WTC11 (cell line): ENCODE measurements around the gene RENBP. TPM values are rescaled to one million over a fixed set of nuclear protein-coding genes. Genes with fewer than 3 reads are reported as not detected.

Experiments
- ATAC-seq: fragments of 200-7000 bp; cut with Tn5 transposase; 2 replicates; pipeline ENCODE4 v1.10.0; 2021; ENCODE audit warnings: mild to moderate bottlenecking, moderate library complexity
- CTCF ChIA-PET: fragments of 300-600 bp; sonication (Branson Sonifier 250); formaldehyde crosslinking; loops from one replicate; lab custom pipeline; 2021; ENCODE audit warnings: antibody characterized with exemption; lab: Charles Lee
- POLR2A ChIA-PET: fragments of 350-600 bp; sonication (Branson Sonifier 250); formaldehyde crosslinking; loops from one replicate; lab custom pipeline; 2021; ENCODE audit warnings: antibody characterized with exemption; lab: Charles Lee
- DNase-seq: peaks from one replicate; pipeline ENCODE4 v3.0.0; 2021; ENCODE audit warnings: low spot score
- H3K27ac Mint-ChIP-seq: 2 replicates; pipeline ENCODE4 v1.8.0; 2021; ENCODE audit warnings: mixed read lengths
- H3K27me3 Mint-ChIP-seq: 2 replicates; pipeline ENCODE4 v1.8.0; 2021; ENCODE audit warnings: low read depth, mild to moderate bottlenecking, moderate library complexity, mixed read lengths
- H3K36me3 Mint-ChIP-seq: 2 replicates; pipeline ENCODE4 v1.8.0; 2021; ENCODE audit warnings: mixed read lengths
- H3K4me1 Mint-ChIP-seq: 2 replicates; pipeline ENCODE4 v1.8.0; 2022; ENCODE audit warnings: mixed read lengths
- H3K4me3 Mint-ChIP-seq: 2 replicates; pipeline ENCODE4 v1.8.0; 2021; ENCODE audit warnings: mild to moderate bottlenecking, moderate library complexity, mixed read lengths
- H3K9me3 Mint-ChIP-seq: 2 replicates; pipeline ENCODE4 v1.8.0; 2021; ENCODE audit warnings: mixed read lengths
- ATF6 ChIP-seq: sonication (generic); formaldehyde crosslinking; IDR thresholded peaks from 2 replicates; pipeline ENCODE4 v1.8.1; 2023; ENCODE audit warnings: mild to moderate bottlenecking, missing genetic modification reagents
- CDX4 ChIP-seq: fragments of 250-450 bp; sonication (Bioruptor Pico); IDR thresholded peaks from 2 replicates; pipeline ENCODE4 v1.9.0; 2021; ENCODE audit warnings: moderate library complexity, mild to moderate bottlenecking, inconsistent platforms, borderline replicate concordance
- CTCF ChIP-seq: fragments of 200-600 bp; IDR thresholded peaks from 2 replicates; pipeline ENCODE4 v1.8.0; 2022; ENCODE audit warnings: antibody characterized with exemption
- FOXK1 ChIP-seq: sonication (generic); formaldehyde crosslinking; IDR thresholded peaks from 2 replicates; pipeline ENCODE4 v1.8.0; 2022; ENCODE audit warnings: mild to moderate bottlenecking, moderate library complexity, missing genetic modification reagents
- FOXP1 ChIP-seq: sonication (generic); formaldehyde crosslinking; IDR thresholded peaks from 2 replicates; pipeline ENCODE4 v1.8.0; 2022; ENCODE audit warnings: missing genetic modification reagents, mild to moderate bottlenecking, moderate library complexity, borderline replicate concordance
- JUN ChIP-seq: sonication (generic); formaldehyde crosslinking; IDR thresholded peaks from 2 replicates; pipeline ENCODE4 v1.8.0; 2023; ENCODE audit warnings: mild to moderate bottlenecking, missing genetic modification reagents
- MAX ChIP-seq: sonication (generic); formaldehyde crosslinking; IDR thresholded peaks from 2 replicates; pipeline ENCODE4 v1.8.0; 2022; ENCODE audit warnings: mild to moderate bottlenecking, missing genetic modification reagents
- NFATC4 ChIP-seq: fragments of 250-450 bp; sonication (Bioruptor Pico); IDR thresholded peaks from 2 replicates; pipeline ENCODE4 v1.9.0; 2021; ENCODE audit warnings: mild to moderate bottlenecking
- NFE2L1 ChIP-seq: sonication (generic); formaldehyde crosslinking; IDR thresholded peaks from 2 replicates; pipeline ENCODE4 v1.8.1; 2023; ENCODE audit warnings: missing genetic modification reagents
- OVOL2 ChIP-seq: fragments of 250-450 bp; sonication (Bioruptor Pico); IDR thresholded peaks from 2 replicates; pipeline ENCODE4 v1.9.0; 2021; ENCODE audit warnings: mild to moderate bottlenecking, borderline replicate concordance
- SMAD4 ChIP-seq: sonication (generic); formaldehyde crosslinking; IDR thresholded peaks from 2 replicates; pipeline ENCODE4 v1.8.0; 2022; ENCODE audit warnings: mild to moderate bottlenecking, missing genetic modification reagents
- SP1 ChIP-seq: sonication (generic); formaldehyde crosslinking; conservative IDR thresholded peaks from 2 replicates; pipeline ENCODE4 v1.8.1; 2022; ENCODE audit warnings: missing genetic modification reagents
- STAT6 ChIP-seq: sonication (generic); formaldehyde crosslinking; conservative IDR thresholded peaks from 2 replicates; pipeline ENCODE4 v1.8.1; 2023; ENCODE audit warnings: mild to moderate bottlenecking, low read depth, missing genetic modification reagents, moderate library complexity
- ZBTB43 ChIP-seq: sonication (generic); formaldehyde crosslinking; IDR thresholded peaks from 2 replicates; pipeline ENCODE4 v1.8.1; 2023; ENCODE audit warnings: mild to moderate bottlenecking, missing genetic modification reagents
- ZNF121 ChIP-seq: sonication (generic); formaldehyde crosslinking; IDR thresholded peaks from 2 replicates; pipeline ENCODE4 v1.8.0; 2023; ENCODE audit warnings: missing genetic modification reagents
- ZNF425 ChIP-seq: fragments of 250-450 bp; sonication (Bioruptor Pico); conservative IDR thresholded peaks from 2 replicates; pipeline ENCODE4 v1.9.0; 2021; ENCODE audit warnings: mild to moderate bottlenecking
- ZNF671 ChIP-seq: fragments of 250-450 bp; sonication (Bioruptor Pico); IDR thresholded peaks from 2 replicates; pipeline ENCODE4 v1.8.0; 2021; ENCODE audit warnings: mild to moderate bottlenecking
- total RNA-seq: library from RNA; stranded (reverse); gene quantifications from 3 replicates; pipeline ENCODE4 v1.2.3, GENCODE V29; 2021

Gene RENBP
- total RNA-seq, 1 experiment from 2014 or later = 14.0 TPM

- H3K9me3 Mint-ChIP-seq = no peaks in the 10 kb centered on the region
- TF ChIP-seq FOXK1 = no peak
- no peak for TF ChIP-seq CDX4 (CRISPR knock-in tag)
- no peak for TF ChIP-seq STAT6
- TF ChIP-seq ZNF425 = no peak
- TF ChIP-seq ATF6 (CRISPR knock-in tag) = no peak
- TF ChIP-seq, all 79 proteins: peak for 0
- H3K27me3 Mint-ChIP-seq = no peaks in the 10 kb centered on the region
- no peak for ATAC-seq
- H3K4me3 Mint-ChIP-seq = peak overlapping the region; percentile 79
- POLR2A ChIA-PET = interaction anchor here (0.8 to 1.7 kb wide), 7 partner anchors 9 to 200 kb away, joined by 3 to 8 read pairs (median 4); no protein-coding TSS in a partner anchor
- peaks cover 2% of the 10 kb centered on the region for H3K36me3 Mint-ChIP-seq
- H3K27ac Mint-ChIP-seq = 0 out of 2 replicates have a peak overlapping the region, but pooled peaks have one; percentile 45
- DNase-seq = no peak
- CTCF ChIA-PET = interaction anchor here (1.1 to 6.9 kb wide), 7 partner anchors 9 to 200 kb away, joined by 3 to 116 read pairs (median 6); partner anchors contain the start of genes NAA10 and RENBP
- peaks cover 28% of the 10 kb centered on the region for H3K4me1 Mint-ChIP-seq
These were observed 17.9 kb downstream of the RENBP start for GRCh38 chrX:153926552-153926857.

GRCh38 chrX:153925739-153926551 lies 18.5 kb downstream of the RENBP start, which contains the start of gene ARHGAP4:
Gene ARHGAP4 (minus strand): TSS chrX:153926264. CDS start chrX:153926202, 62 bp downstream.
- POLR2A ChIA-PET = interaction anchor here (0.6 to 1.7 kb wide), 10 partner anchors 10 to 242 kb away, joined by 3 to 8 read pairs (median 4); no protein-coding TSS in a partner anchor
- ATAC-seq = no peak
- TF ChIP-seq MAX (CRISPR knock-in tag) = 0 out of 2 replicates have a peak, but pooled peaks have one; percentile 15
- peak; percentile 79; the same call in 1 of the 2 replicates for TF ChIP-seq NFATC4 (CRISPR knock-in tag)
- 0 out of 2 replicates have a peak, but pooled peaks have one; percentile 56 for TF ChIP-seq ZBTB43 (CRISPR knock-in tag)
- peak; percentile 22; the same call in 1 of the 2 replicates for TF ChIP-seq ZNF671 (CRISPR knock-in tag)
- TF ChIP-seq NFE2L1 = peak; percentile 43; the same call in 1 of the 2 replicates
- no peak for TF ChIP-seq CTCF
- 0 out of 2 replicates have a peak, but pooled peaks have one; percentile 25 for TF ChIP-seq JUN (CRISPR knock-in tag)
- TF ChIP-seq SP1 (CRISPR knock-in tag) = peak; percentile 58; the same call in 1 of the 2 replicates
- TF ChIP-seq ZNF121 (CRISPR knock-in tag) = no peak
- no peak for TF ChIP-seq OVOL2 (CRISPR knock-in tag)
- TF ChIP-seq FOXP1 = peak; percentile 51
- no peak for TF ChIP-seq SMAD4 (CRISPR knock-in tag)
- TF ChIP-seq, all 79 proteins: peak for 8
- peak within 1 kb of the TSS; percentile 86 for H3K4me3 Mint-ChIP-seq
- H3K9me3 Mint-ChIP-seq = no peaks in the 10 kb centered on the region
- H3K27ac Mint-ChIP-seq = peak within 1 kb of the TSS; percentile 87
- H3K27me3 Mint-ChIP-seq = no peaks in the 10 kb centered on the region
- no peaks in the 10 kb centered on the region for H3K36me3 Mint-ChIP-seq
- CTCF ChIA-PET = interaction anchor here (0.5 to 6.9 kb wide), 13 partner anchors 9 to 199 kb away, joined by 3 to 116 read pairs (median 5); partner anchors contain the start of genes NAA10 and RENBP
- peak; percentile 31 for DNase-seq
- H3K4me1 Mint-ChIP-seq = peaks cover 28% of the 10 kb centered on the region
